ENCODE results near the gene LHX2. TPM values are rescaled to one million over a fixed set of nuclear protein-coding genes. Genes with fewer than 3 reads are reported as not detected.

LHX2 gene
- total RNA-seq, 4 donors from 2014 or later: not detected

DNA sequence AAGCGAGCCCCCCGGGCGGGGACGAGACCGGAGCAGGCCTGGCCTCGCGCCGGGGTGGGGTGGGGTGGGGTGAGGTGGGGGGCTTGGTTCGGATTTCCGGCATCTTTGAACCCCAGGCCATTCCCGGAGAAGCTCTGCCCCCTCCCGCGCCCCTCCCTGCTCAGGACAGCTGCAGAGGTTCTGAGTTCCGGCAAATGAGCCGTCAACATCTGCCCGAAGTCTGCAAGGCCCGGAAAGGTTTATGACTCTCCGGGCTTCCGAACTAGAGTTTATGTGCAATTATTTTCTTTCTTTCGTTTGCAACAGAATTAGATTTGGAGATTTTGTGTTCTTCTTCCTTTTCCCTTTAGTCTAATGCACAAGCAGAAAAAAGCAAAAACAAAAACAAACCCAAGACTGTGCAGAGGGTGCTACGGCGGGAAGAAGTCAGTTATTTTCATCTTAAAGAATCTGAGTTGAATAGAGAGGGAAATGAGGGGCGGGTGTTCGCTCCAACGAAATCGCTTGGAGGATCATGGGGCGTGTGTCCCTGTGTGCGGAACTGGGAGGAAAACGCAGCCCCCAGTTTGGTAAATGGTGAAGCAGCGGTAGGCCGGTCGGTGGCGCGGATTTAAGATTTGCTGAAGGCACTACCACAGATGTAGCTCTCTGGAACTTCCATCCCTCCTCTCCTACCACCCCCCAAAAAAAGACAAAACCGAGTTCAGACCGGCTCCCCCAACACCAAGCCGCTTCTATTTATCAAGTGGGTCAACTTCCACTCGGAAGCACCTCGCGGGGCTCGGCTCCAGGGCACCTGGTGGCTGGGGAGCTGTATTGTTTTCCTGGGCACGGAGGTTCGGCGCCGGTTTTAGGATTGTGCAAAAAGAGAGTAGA, 4.8 kb downstream of the LHX2 start:
- Histone ChIP-seq H3K36me3 (no peaks in the 10 kb centered on the region), H3K4me1 (peaks cover 0 to 50% (median 32%) of the 10 kb centered on the region in 4 donors), H3K9me3 (no peaks in the 10 kb centered on the region), H3K4me3 (no peak overlapping the region), H3K27ac (no peak overlapping the region), H3K27me3 (peaks cover 0 to 89% of the 10 kb centered on the region in 2 donors)
- DNase-seq: no peak
- TF ChIP-seq, protein P1, sequence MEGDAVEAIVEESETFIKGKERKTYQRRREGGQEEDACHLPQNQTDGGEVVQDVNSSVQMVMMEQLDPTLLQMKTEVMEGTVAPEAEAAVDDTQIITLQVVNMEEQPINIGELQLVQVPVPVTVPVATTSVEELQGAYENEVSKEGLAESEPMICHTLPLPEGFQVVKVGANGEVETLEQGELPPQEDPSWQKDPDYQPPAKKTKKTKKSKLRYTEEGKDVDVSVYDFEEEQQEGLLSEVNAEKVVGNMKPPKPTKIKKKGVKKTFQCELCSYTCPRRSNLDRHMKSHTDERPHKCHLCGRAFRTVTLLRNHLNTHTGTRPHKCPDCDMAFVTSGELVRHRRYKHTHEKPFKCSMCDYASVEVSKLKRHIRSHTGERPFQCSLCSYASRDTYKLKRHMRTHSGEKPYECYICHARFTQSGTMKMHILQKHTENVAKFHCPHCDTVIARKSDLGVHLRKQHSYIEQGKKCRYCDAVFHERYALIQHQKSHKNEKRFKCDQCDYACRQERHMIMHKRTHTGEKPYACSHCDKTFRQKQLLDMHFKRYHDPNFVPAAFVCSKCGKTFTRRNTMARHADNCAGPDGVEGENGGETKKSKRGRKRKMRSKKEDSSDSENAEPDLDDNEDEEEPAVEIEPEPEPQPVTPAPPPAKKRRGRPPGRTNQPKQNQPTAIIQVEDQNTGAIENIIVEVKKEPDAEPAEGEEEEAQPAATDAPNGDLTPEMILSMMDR (IDR thresholded peaks at IDR 0.05): no peak
- no peak for TF ChIP-seq POLR2A (IDR thresholded peaks at IDR 0.05)

DNA sequence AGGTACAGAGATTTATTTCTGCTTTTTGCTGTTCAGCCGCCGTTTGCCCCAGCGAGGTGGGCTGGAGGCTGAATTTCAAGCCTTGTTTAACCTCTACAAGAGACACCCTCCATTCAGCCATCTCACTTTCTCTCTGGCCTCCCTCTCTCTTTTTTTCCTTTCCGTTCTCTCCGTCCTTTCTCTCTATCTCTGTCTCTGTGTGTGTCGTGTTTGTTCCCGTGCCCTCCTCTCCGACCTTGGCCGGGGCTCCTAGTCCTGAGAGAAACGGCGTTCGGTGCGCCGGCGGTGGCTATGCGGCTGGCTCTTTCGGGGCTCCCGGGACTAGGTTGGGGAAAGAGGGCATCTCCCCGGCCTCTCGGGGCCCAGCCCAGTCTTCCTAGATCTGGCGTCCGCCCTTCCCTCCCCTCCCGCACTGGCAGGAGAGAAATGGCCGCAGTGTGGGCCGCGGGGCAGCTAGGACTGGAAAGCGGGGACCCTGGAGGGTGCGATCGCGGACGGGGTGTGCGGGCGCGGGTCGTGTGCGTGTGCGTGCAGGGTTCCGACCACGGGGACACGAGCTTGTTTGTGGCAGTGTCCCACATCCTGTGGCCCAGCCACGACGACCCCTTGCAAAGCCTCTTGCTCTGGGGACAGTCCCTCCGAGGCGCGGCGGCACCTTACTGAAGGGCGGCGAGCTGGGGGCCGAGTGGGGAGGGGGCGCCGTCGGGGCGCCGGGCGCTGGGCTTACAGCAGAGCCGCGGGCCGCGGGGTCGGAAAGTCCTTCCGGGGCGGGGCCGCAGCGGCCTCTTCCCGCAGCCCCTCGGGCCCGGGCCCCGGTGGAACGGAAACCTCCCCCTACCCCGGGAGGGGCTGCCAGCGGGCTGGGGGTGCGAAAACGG, 5.7 kb downstream of the LHX2 start:
- H3K9me3 ChIP-seq: no peaks in the 10 kb centered on the region
- peaks cover 0 to 42% (median 25%) of the 10 kb centered on the region in 4 donors for H3K4me1 ChIP-seq
- TF ChIP-seq POLR2A (IDR thresholded peaks at IDR 0.05): no peak
- TF ChIP-seq, protein P1 (IDR thresholded peaks at IDR 0.05): no peak
- peaks cover 0 to 86% of the 10 kb centered on the region in 2 donors for H3K27me3 ChIP-seq
- no peaks in the 10 kb centered on the region for H3K36me3 ChIP-seq
- H3K4me3 ChIP-seq: no peak overlapping the region
- no peak for DNase-seq
- H3K27ac ChIP-seq: no peak overlapping the region

DNA sequence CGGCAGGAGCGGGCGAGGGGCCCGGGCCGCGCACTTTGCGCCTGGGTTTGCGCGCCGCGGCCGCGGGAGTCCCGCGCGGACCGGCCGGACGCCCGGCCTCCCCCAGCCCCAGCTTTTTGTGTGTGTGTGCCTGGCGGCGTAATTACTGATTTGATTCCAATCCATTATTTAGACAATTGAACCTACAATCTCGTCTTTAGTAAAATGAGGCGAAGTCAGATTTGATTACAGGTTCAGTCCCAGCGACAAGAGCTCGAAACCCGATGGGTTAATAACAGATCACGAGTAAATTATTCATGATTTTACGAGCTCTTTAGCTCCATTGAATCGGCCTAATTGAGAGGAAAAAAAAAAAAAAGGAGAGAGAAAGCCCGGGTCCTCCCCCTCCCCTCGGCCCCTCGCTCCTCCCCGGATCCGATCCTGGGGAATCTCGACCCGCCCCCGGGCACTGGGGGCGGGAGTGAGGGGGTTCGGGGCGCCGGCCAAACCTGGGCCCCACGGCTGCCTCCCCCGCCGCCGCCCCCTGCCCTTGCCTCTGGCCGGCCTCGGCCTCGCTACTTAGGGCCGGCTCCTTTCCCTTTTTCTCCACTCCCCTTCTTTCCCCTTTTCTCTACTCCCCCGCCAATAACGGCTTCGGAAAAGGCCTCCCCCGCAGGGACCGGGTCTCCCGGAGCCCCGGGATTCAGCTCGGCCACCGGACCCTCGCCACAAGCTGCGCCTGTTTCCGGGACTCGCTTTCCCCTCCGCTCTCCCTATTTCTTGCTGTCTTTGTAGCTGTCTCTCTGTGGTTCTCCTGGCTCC, 6.6 kb downstream of the LHX2 start:
- peak overlapping the region in 1 of 4 donors; percentile 26 for H3K4me3 ChIP-seq
- H3K9me3 ChIP-seq: no peaks in the 10 kb centered on the region
- no peak for DNase-seq
- peaks cover 0 to 33% (median 18%) of the 10 kb centered on the region in 4 donors for H3K4me1 ChIP-seq
- TF ChIP-seq POLR2A (IDR thresholded peaks at IDR 0.05): no peak
- TF ChIP-seq, protein P1 (IDR thresholded peaks at IDR 0.05): no peak
- no peaks in the 10 kb centered on the region for H3K36me3 ChIP-seq
- H3K27me3 ChIP-seq: peaks cover 0 to 85% of the 10 kb centered on the region in 2 donors
- no peak overlapping the region for H3K27ac ChIP-seq

DNA sequence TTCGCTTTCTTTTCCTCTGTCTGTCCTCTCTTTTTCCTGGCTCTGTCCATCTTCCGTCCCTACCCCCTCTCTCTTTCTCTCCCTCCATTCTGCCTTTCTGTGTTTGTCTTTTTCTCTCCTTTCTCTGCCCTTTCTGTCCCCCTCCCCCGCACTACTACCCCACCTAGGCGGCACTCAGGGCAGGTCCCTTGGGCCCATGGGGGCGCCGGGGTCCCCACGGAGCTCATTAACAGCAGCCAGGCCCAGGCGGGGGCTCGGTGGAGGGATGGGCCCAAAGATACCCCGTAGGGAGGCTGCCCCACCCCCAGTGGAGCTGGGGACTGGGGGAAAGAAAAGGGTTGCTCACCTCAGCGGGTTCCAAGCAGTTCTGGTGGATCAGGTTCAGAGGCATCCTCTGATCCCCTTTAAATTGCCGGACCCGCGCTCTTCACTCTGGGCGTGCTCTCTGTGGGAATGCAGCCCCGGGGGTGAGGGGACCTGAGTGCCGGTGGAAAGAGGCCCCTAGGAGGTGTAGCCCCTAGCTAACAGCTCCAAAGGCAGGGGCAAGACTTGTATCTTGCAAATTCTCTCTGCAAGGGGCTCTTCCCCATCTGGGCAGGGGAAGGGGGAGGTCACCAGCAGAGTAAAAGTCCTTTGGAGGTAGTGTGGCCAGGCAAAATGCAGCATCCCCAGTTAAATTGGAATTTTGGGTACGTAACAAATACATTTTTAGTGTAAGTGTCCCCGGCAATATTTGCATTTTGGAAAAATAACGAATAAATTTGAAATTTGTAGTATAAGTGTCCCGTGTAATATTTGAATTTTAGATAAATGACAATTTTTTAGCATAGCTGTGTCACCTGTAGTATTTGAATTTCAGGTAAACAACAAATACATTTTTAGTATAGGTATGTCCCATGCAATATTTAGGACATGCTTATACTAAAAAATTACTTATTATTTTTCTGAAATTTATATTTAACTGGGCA, 7.4 kb downstream of the LHX2 start:
- no peak for DNase-seq
- Histone ChIP-seq H3K27ac (no peak overlapping the region), H3K9me3 (no peaks in the 10 kb centered on the region), H3K36me3 (no peaks in the 10 kb centered on the region), H3K4me3 (peak overlapping the region in 1 of 4 donors; percentile 26), H3K27me3 (peaks cover 0 to 78% of the 10 kb centered on the region in 2 donors), H3K4me1 (peaks cover 0 to 33% (median 18%) of the 10 kb centered on the region in 4 donors)
- TF ChIP-seq, protein P1 (IDR thresholded peaks at IDR 0.05): no peak
- no peak for TF ChIP-seq POLR2A (IDR thresholded peaks at IDR 0.05)
